Tibial nerve (tissue), 3 donors: ENCODE data around the gene PTF1A.

Experiments used
- POLR2A ChIP-seq, 2 donors: fragments of 450-650 bp; IDR thresholded peaks; one replicate each; pipeline ENCODE4 v1.6.1; 2017; ENCODE audit warnings: antibody characterized with exemption in 2 of 2, mild to moderate bottlenecking in 2 of 2, moderate library complexity in 2 of 2
- TF ChIP-seq, protein P1 (sequence below), 5 experiments: fragments of 200-600 bp in 3 of 5; fragments of 450-650 bp in 2 of 5; sonication (generic) in 3 of 5; IDR thresholded peaks; one replicate each; pipeline ENCODE4 v1.5.1; 2016 to 2019; ENCODE audit warnings: antibody characterized with exemption in 5 of 5, mild to moderate bottlenecking in 3 of 5, moderate library complexity in 2 of 5

DNA sequence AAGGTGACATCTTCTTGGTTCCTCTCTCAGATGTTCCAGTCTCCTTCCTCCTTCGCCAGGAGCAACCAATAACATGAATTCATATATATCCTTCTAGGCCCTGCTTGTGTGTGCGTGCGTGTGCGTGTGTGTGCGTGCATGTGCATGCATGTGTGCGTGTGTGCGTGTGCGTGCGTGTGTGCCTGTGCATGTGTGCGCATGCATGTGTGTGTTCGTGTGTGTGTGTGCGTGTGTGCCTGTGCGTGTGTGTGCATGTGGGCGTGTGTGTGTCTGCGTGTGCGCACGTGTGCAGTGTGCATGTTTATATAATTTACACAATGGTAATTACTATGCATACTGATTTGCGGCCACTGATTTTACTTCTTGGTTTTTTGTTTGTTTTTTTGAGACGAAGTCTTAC, 43.9 kb upstream of the PTF1A start:
- TF ChIP-seq, protein P1, sequence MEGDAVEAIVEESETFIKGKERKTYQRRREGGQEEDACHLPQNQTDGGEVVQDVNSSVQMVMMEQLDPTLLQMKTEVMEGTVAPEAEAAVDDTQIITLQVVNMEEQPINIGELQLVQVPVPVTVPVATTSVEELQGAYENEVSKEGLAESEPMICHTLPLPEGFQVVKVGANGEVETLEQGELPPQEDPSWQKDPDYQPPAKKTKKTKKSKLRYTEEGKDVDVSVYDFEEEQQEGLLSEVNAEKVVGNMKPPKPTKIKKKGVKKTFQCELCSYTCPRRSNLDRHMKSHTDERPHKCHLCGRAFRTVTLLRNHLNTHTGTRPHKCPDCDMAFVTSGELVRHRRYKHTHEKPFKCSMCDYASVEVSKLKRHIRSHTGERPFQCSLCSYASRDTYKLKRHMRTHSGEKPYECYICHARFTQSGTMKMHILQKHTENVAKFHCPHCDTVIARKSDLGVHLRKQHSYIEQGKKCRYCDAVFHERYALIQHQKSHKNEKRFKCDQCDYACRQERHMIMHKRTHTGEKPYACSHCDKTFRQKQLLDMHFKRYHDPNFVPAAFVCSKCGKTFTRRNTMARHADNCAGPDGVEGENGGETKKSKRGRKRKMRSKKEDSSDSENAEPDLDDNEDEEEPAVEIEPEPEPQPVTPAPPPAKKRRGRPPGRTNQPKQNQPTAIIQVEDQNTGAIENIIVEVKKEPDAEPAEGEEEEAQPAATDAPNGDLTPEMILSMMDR (IDR thresholded peaks at IDR 0.05) = no peak
- TF ChIP-seq POLR2A (IDR thresholded peaks at IDR 0.05) = no peak
